Measurements from ENCODE around the gene ERBB4.

GRCh38 chr2:211741966-211742365 is 796.6 kb downstream of the ERBB4 start:
- TF ChIP-seq ZNF8 (CRISPR knock-in tag; IDR thresholded peaks at IDR 0.05) = no peak
- TF ChIP-seq PATZ1 (CRISPR knock-in tag; IDR thresholded peaks at IDR 0.05; ENCODE audit: borderline replicate concordance) = no peak
- no peak for TF ChIP-seq ZFP30 (CRISPR knock-in tag; IDR thresholded peaks at IDR 0.05)
- no peak for TF ChIP-seq CREB5 (CRISPR knock-in tag; IDR thresholded peaks at IDR 0.05; ENCODE audit: low read depth)

Measured in SK-N-SH treated with all-trans-retinoic acid at 6 μM for 48 hours (cell line).